Measurements from ENCODE around the gene CASQ2.
A peak's percentile ranks its signal among the peaks of the same experiment; 100 is the strongest.
"Not testable (repeated sequence)": the region's sequence is repeated elsewhere in the genome, so short reads cannot be mapped to it uniquely, and the experiment has no call there.

Gene CASQ2

DNA sequence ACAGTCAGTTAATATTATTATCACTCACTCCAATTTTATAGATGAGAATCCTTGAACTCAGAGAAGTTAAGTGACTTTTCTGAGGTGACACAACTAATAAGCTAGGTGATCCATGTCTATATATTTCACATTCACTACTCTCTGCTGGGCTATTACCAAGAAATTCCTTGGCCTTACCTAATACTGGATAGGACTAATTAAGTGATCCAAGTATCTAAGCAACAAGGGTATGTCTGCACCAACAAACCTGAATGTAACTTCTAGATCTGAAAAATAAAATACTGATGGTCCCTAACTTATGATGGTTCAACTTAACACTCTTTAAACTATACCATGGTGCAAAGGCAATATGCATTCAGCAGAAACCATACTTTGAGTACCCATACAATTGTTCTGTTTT is 14.8 kb upstream of the CASQ2 start:
- Histone ChIP-seq H3K36me3 (no peaks in the 10 kb centered on the region), H3K4me1 (peaks cover 0 to 34% (median 0%) of the 10 kb centered on the region in 10 experiments; a peak in 5 of 20 replicates), H3K9me3 (replicated peaks in 1 of 11) (peaks cover 0 to 4% (median 0%) of the 10 kb centered on the region in 11 experiments; a peak in 3 of 22 replicates), H4K20me1 (no peaks in the 10 kb centered on the region), H3K9ac (no peak overlapping the region), H3K4me2 (peak overlapping the region in 1 of 11 experiments; percentile 49; a peak in 1 of 22 replicates), H3K27me3 (no peaks in the 10 kb centered on the region), H3K27ac (no peak overlapping the region), H3K4me3 (no peak overlapping the region)
- TF ChIP-seq Cebpa-rat (IDR thresholded peaks at IDR 0.05), result no peak

DNA sequence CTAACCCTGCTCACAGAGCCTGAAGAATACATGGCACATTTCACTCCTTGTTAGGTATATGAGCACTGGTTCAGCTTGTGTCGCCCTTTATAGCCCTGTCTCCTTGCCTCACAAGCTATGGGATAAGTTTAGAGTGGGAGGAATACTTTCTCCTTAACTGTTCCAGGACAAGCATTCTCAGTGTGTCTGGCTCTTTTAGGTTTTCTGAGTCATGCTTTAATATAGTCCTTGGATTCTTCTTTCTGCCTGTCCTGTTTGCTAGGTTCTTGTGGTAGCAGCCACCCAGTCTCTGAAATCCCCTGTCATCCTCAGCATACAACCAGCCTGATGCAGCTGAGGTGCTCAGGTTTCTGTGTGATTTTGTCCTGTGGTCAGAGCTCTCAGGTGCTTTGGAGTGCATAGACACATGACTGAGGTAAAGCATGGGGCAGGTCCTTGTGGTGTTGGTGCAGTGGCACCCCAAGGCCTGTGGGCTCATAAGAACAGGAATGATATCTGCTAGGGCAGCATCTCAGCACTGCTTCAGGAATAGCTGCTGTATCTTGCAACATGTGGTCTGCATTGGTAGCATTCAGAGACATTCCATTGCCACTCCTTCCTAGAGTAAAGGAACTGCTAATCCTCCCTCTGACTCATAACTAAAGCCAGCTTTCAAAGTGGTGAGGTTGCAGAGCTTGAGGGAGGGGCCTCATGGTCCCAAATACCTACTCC is 14.2 kb upstream of the CASQ2 start:
- no peak for TF ChIP-seq Cebpa-rat (IDR thresholded peaks at IDR 0.05)
- Histone ChIP-seq H3K9ac (no peak overlapping the region), H3K4me1 (peaks cover 0 to 34% (median 0%) of the 10 kb centered on the region in 10 experiments; a peak in 5 of 20 replicates), H3K9me3 (replicated peaks in 1 of 11) (peaks cover 0 to 4% (median 0%) of the 10 kb centered on the region in 11 experiments; a peak in 3 of 22 replicates), H3K36me3 (no peaks in the 10 kb centered on the region), H3K4me3 (no peak overlapping the region), H3K4me2 (peak overlapping the region in 3 of 11 experiments; percentile 24 to 75 (median 49); a peak in 5 of 22 replicates), H3K27ac (peak overlapping the region in 1 of 11 experiments; percentile 70; a peak in 2 of 22 replicates), H3K27me3 (no peaks in the 10 kb centered on the region), H4K20me1 (no peaks in the 10 kb centered on the region)

DNA sequence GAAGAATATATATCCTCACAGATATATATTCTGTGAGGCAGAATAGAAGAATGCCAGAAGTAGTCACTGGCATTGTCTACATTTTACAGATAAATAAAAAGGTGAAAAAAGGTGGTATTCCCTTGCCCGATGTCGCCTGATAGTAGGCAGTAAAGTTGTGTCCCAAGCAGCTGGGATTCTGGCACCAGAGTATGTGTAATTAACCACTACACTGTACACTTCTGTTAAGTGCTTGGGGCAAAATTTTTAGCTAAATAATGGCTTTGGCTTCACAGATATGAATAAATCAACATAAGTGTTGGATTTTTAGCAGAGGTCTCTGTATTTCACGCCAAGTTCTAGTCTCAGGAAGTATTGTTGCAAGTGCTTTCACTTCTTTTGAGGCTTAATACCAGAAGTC is 13.3 kb upstream of the CASQ2 start:
- Histone ChIP-seq H3K9ac (peak overlapping the region in 1 of 11 experiments; percentile 21; a peak in 1 of 22 replicates), H4K20me1 (no peaks in the 10 kb centered on the region), H3K4me2 (peak overlapping the region in 3 of 11 experiments; percentile 24 to 75 (median 49); a peak in 5 of 22 replicates), H3K9me3 (replicated peaks in 1 of 11) (peaks cover 0 to 4% (median 0%) of the 10 kb centered on the region in 11 experiments; a peak in 2 of 22 replicates), H3K27me3 (no peaks in the 10 kb centered on the region), H3K4me3 (no peak overlapping the region), H3K36me3 (no peaks in the 10 kb centered on the region), H3K27ac (peak overlapping the region in 2 of 11 experiments; percentile 18 to 70; a peak in 5 of 22 replicates), H3K4me1 (peaks cover 0 to 34% (median 0%) of the 10 kb centered on the region in 10 experiments; a peak in 5 of 20 replicates)
- TF ChIP-seq Cebpa-rat (IDR thresholded peaks at IDR 0.05), result no peak

DNA sequence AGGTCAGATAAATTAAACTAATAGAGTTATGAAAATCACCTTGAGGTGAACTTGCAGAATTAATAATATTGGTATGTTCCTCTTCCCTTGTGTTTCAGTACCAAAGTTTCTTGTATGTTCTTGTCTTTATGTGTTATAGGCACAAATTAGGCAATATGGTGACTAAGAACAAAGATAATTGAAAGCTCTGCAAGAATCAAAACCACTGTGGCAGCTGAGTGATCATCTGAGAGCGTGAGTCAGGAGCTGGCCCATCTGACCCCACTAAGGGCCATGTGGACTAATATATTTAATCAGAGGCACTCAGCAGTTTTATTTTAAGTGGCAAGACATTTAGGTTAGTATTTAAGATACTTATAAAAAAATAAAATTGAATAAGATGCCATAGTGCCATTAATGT is 12.8 kb upstream of the CASQ2 start:
- TF ChIP-seq Cebpa-rat (IDR thresholded peaks at IDR 0.05), result no peak
- peak overlapping the region in 3 of 11 experiments; percentile 24 to 75 (median 49); a peak in 4 of 22 replicates for H3K4me2 ChIP-seq
- H3K36me3 ChIP-seq, result no peaks in the 10 kb centered on the region
- H3K4me3 ChIP-seq, result no peak overlapping the region
- peak overlapping the region in 2 of 11 experiments; percentile 49 to 70; a peak in 5 of 22 replicates for H3K27ac ChIP-seq
- H3K4me1 ChIP-seq, result peaks cover 0 to 34% (median 0%) of the 10 kb centered on the region in 10 experiments; a peak in 5 of 20 replicates
- peaks cover 0 to 4% (median 0%) of the 10 kb centered on the region in 11 experiments; a peak in 2 of 22 replicates for H3K9me3 ChIP-seq (replicated peaks in 1 of 11)
- H3K27me3 ChIP-seq, result no peaks in the 10 kb centered on the region
- H3K9ac ChIP-seq, result peak overlapping the region in 1 of 11 experiments; percentile 21; a peak in 1 of 22 replicates
- no peaks in the 10 kb centered on the region for H4K20me1 ChIP-seq

DNA sequence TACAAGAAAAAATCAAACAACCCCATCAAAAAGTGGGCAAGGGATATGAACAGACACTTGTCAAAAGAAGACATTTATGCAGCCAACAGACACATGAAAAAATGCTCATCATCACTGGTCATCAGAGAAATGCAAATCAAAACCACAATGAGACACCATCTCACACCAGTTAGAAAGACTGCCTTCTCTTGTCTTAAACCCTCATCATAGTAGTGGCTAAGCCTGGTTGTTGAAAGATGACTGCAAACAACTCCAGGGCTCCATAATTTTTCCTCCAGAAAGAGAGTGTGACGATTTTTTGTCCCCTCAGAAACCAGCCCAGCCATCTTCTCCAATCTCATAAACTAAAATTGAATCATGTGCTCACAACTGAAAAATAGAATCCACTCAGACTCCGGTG is 12.1 kb upstream of the CASQ2 start:
- peaks cover 0 to 34% (median 0%) of the 10 kb centered on the region in 10 experiments; a peak in 5 of 20 replicates for H3K4me1 ChIP-seq
- peak overlapping the region in 3 of 11 experiments; percentile 29 to 70 (median 49); a peak in 5 of 22 replicates for H3K27ac ChIP-seq
- H3K4me2 ChIP-seq, result peak overlapping the region in 3 of 11 experiments; percentile 25 to 75 (median 49); a peak in 6 of 22 replicates
- not testable (repeated sequence) for H3K36me3 ChIP-seq; H3K27me3 ChIP-seq; H3K9ac ChIP-seq; H3K4me3 ChIP-seq; H4K20me1 ChIP-seq; H3K9me3 ChIP-seq (replicated peaks in 1 of 11)

GRCh38 chr1:115779075-115779474 is 10.6 kb upstream of the CASQ2 start:
- H3K9ac ChIP-seq; H3K27me3 ChIP-seq; H3K36me3 ChIP-seq; H3K27ac ChIP-seq; H3K4me3 ChIP-seq; H4K20me1 ChIP-seq; H3K4me2 ChIP-seq; H3K9me3 ChIP-seq (replicated peaks in 1 of 11): not testable (repeated sequence)
- H3K4me1 ChIP-seq, result peaks cover 0 to 34% (median 0%) of the 10 kb centered on the region in 10 experiments; a peak in 5 of 20 replicates

DNA sequence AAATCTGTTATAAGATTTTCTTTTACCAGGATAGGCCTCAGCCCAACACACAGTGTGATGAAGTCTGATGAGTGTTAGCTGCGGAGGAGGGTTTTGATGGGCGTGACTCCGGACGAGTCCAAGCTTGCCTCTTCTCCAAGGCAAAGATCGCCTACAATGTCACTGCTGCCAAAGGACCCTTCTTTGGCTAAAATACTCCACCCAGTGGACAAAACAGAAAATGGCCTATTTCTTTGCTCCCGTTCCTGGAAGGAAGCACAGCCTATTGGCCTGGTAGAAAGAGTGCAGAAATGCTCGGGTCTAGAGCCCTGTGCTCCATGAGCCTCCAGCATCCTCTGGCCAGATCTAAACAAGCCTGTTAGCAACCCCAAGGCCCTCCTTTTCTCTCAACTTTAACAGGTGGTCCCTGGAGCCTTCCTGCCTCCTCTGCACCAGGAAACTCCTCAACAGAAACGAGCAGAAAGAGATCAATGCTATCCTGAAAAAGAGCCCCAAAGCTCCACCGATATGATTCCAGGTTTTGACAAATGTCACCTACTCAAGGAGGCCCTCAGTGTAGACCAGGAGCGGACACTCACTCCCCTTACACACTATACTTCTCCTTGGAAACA is 3.4 kb upstream of the CASQ2 start:
- peak overlapping the region in 5 of 11 experiments; percentile 12 to 65 (median 41); a peak in 6 of 22 replicates for H3K4me2 ChIP-seq
- no peak overlapping the region for H3K27ac ChIP-seq
- no peak overlapping the region for H3K4me3 ChIP-seq

DNA sequence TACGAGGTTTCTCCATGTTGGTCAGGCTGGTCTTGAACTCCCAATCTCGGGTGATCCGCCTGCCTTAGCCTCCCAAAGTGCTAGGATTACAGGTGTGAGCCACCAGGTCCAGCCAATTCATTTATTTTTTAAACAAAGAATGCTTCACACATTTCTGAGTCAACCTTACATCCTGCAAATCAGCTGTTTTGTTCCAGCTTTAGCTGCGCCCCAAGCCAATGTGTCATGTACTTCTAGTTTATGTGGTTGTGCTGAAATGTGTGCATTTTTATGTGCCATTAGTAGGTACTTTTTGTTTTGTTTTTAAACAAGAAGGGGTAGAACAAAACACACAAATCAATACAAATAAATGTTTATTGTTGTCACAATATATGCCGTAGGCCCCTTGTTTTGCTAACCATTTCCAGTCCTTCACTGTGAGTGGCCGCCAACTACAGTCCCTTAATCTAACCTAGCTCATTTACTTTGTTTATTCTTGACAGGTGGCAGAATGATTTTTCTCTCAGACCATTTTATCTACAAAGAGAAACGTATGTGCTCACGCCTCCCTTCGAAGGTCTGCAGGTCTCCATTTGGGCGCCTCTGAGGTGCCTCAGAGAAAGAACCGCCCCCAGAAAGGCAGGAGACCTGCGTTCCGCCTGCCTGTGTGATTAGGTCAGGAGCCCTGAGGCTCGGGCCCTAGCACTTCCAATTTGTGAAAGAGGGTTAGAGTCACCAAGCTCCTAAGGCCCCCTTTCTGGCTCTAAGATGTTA is 2.8 kb upstream of the CASQ2 start:
- Histone ChIP-seq H3K4me1 (peaks cover 0 to 4% (median 0%) of the 10 kb centered on the region in 10 experiments; a peak in 1 of 20 replicates), H4K20me1 (no peaks in the 10 kb centered on the region), H3K9me3 (replicated peaks in 1 of 11) (no peaks in the 10 kb centered on the region), H3K4me2 (peak overlapping the region in 5 of 11 experiments; percentile 12 to 65 (median 41); a peak in 6 of 22 replicates), H3K36me3 (no peaks in the 10 kb centered on the region), H3K4me3 (no peak overlapping the region), H3K27ac (no peak overlapping the region), H3K27me3 (no peaks in the 10 kb centered on the region), H3K9ac (no peak overlapping the region)
- TF ChIP-seq Cebpa-rat (IDR thresholded peaks at IDR 0.05), result no peak

More for the DNA sequence above, 3.4 kb upstream of the CASQ2 start:
- no peak for TF ChIP-seq Cebpa-rat (IDR thresholded peaks at IDR 0.05)
- no peak overlapping the region for H3K9ac ChIP-seq
- H4K20me1 ChIP-seq, result no peaks in the 10 kb centered on the region
- no peaks in the 10 kb centered on the region for H3K27me3 ChIP-seq
- no peaks in the 10 kb centered on the region for H3K9me3 ChIP-seq (replicated peaks in 1 of 11)
- H3K4me1 ChIP-seq, result peaks cover 0 to 4% (median 0%) of the 10 kb centered on the region in 10 experiments; a peak in 1 of 20 replicates
- H3K36me3 ChIP-seq, result no peaks in the 10 kb centered on the region
